ENCODE results near the gene MAPT.

The MAPT gene

GRCh38 chr17:45863857-45864654, 30.3 kb upstream of the MAPT start:
- Histone ChIP-seq H3K27me3 (peaks cover 0 to 57% of the 10 kb centered on the region in 2 donors), H3K9me3 (no peaks in the 10 kb centered on the region), H3K4me3 (no peak overlapping the region), H3K4me1 (no peaks in the 10 kb centered on the region), H3K36me3 (no peaks in the 10 kb centered on the region), H3K27ac (no peak overlapping the region)
- intact Hi-C loops (cut with DNase I; ENCODE audit: low total_unique reads) = no loop called here
- DNase-seq = no peak
- TF ChIP-seq CTCF (IDR thresholded peaks at IDR 0.05) = no peak

- no peaks in the 10 kb centered on the region for H3K9me3 ChIP-seq
- H3K4me1 ChIP-seq = no peaks in the 10 kb centered on the region
- no peak for DNase-seq
- H3K27me3 ChIP-seq = peaks cover 0 to 48% of the 10 kb centered on the region in 2 donors
- no peak for TF ChIP-seq CTCF (IDR thresholded peaks at IDR 0.05)
- H3K4me3 ChIP-seq = no peak overlapping the region
- no peaks in the 10 kb centered on the region for H3K36me3 ChIP-seq
- intact Hi-C loops (cut with DNase I; ENCODE audit: low total_unique reads) = no loop called here
- H3K27ac ChIP-seq = no peak overlapping the region
Observed at GRCh38 chr17:45867171-45867570, 27.2 kb upstream of the MAPT start.

DNA sequence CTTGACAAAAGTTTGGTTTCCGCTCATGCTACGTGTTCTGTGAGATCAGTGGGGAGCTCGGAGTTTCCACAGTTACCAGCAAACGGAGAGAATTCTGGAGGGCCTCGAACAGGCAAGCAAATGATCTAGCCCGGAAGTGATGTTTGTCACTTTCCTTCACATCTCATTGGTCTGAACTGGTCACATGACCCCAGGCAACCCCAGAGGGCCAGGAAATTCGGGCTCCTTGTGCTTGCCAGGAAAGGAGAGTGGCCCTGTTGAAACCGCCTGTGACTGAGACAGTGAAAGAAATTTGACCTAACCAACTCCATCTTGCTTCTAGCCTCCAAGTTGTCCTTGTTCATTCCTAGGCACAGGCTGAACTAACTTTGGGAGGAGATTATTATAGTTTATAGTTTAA, 26.7 kb upstream of the MAPT start:
- TF ChIP-seq CTCF (IDR thresholded peaks at IDR 0.05) = no peak
- peaks cover 0 to 50% of the 10 kb centered on the region in 2 donors for H3K27me3 ChIP-seq
- no peaks in the 10 kb centered on the region for H3K36me3 ChIP-seq
- DNase-seq = no peak
- H3K9me3 ChIP-seq = no peaks in the 10 kb centered on the region
- H3K4me3 ChIP-seq = no peak overlapping the region
- no peaks in the 10 kb centered on the region for H3K4me1 ChIP-seq
- intact Hi-C loops (cut with DNase I; ENCODE audit: low total_unique reads) = no loop called here
- no peak overlapping the region for H3K27ac ChIP-seq

DNA sequence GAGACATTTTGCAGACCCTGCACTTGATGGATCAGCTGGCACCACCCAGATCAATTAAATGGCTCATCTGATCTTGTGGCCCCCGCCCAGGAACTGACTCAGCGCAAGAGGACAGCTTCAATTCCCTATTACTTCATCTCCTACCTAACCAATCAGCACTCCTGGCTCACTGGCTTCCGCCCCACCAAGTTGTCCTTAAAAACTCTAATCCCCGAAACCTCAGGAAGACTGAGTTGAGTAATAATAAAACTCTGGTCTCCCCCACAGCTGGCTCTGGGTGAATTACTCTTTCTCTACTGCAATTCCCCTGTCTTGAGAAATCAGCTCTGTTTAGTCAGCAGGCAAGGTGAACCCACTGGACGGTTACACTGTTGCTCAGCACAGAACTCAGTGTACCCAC, 26.1 kb upstream of the MAPT start:
- no peaks in the 10 kb centered on the region for H3K4me1 ChIP-seq
- no peak overlapping the region for H3K4me3 ChIP-seq
- H3K36me3 ChIP-seq = no peaks in the 10 kb centered on the region
- no peak overlapping the region for H3K27ac ChIP-seq
- peaks cover 0 to 51% of the 10 kb centered on the region in 2 donors for H3K27me3 ChIP-seq
- intact Hi-C loops (cut with DNase I; ENCODE audit: low total_unique reads) = no loop called here
- TF ChIP-seq CTCF (IDR thresholded peaks at IDR 0.05) = no peak
- no peaks in the 10 kb centered on the region for H3K9me3 ChIP-seq
- DNase-seq = no peak

GRCh38 chr17:45869676-45870341, 24.5 kb upstream of the MAPT start:
- H3K4me3 ChIP-seq = no peak overlapping the region
- H3K9me3 ChIP-seq = no peaks in the 10 kb centered on the region
- intact Hi-C loops (cut with DNase I; ENCODE audit: low total_unique reads) = no loop called here
- H3K27me3 ChIP-seq = peaks cover 0 to 47% of the 10 kb centered on the region in 2 donors
- no peak for TF ChIP-seq CTCF (IDR thresholded peaks at IDR 0.05)
- no peaks in the 10 kb centered on the region for H3K4me1 ChIP-seq
- DNase-seq = no peak
- no peaks in the 10 kb centered on the region for H3K36me3 ChIP-seq
- no peak overlapping the region for H3K27ac ChIP-seq
